Loucy (cell line): ENCODE measurements around the gene SIGLEC12.

Experiments
- H2AFZ ChIP-seq: fragments of 200-600 bp; sonication (generic); 2 replicates; pipeline ENCODE4 v1.6.0; 2016; ENCODE audit warnings: antibody characterized with exemption, mild to moderate bottlenecking, low read length, moderate library complexity
- H3F3A ChIP-seq: fragments of 200-600 bp; 2 replicates; pipeline ENCODE4 v1.6.0; 2016; ENCODE audit warnings: antibody characterized with exemption, low read depth, mild to moderate bottlenecking
- H3K27me3 ChIP-seq: fragments of 200-600 bp; sonication (generic); 2 replicates; pipeline ENCODE4 v1.6.1; 2014; ENCODE audit warnings: low read length, mild to moderate bottlenecking; ENCODE audit not compliant: insufficient read depth, poor library complexity, severe bottlenecking
- H3K36me3 ChIP-seq: fragments of 200-600 bp; sonication (generic); 2 replicates; pipeline ENCODE4 v1.6.1; 2016; ENCODE audit warnings: low read length; ENCODE audit not compliant: insufficient read depth
- H3K4me1 ChIP-seq: fragments of 200-600 bp; sonication (generic); 2 replicates; pipeline ENCODE4 v1.5.1; 2014; ENCODE audit warnings: low read length, mild to moderate bottlenecking; ENCODE audit not compliant: insufficient read depth, poor library complexity, severe bottlenecking
- H3K4me2 ChIP-seq: fragments of 200-600 bp; sonication (generic); 2 replicates; pipeline ENCODE4 v1.6.0; 2014; ENCODE audit warnings: antibody characterized with exemption, low read length, low read depth, mild to moderate bottlenecking; ENCODE audit not compliant: poor library complexity, severe bottlenecking
- H3K4me3 ChIP-seq: fragments of 200-600 bp; sonication (generic); 2 replicates; pipeline ENCODE4 v1.5.1; 2014; ENCODE audit warnings: low read length, mild to moderate bottlenecking, mixed read lengths; ENCODE audit not compliant: poor library complexity, severe bottlenecking
- H3K79me2 ChIP-seq: fragments of 200-600 bp; sonication (generic); 2 replicates; pipeline ENCODE4 v1.6.1; 2014; ENCODE audit warnings: low read length; ENCODE audit not compliant: insufficient read depth
- H3K9ac ChIP-seq: fragments of 200-600 bp; sonication (generic); 2 replicates; pipeline ENCODE4 v1.6.0; 2014; ENCODE audit warnings: mild to moderate bottlenecking, low read depth, low read length, moderate library complexity; ENCODE audit not compliant: poor library complexity, severe bottlenecking
- H3K9me2 ChIP-seq: fragments of 200-600 bp; sonication (generic); replicated peaks from 2 replicates; pipeline ENCODE4 v1.6.1; 2016; ENCODE audit warnings: low read depth, low read length, mixed read lengths
- H3K9me3 ChIP-seq: fragments of 200-600 bp; sonication (generic); 2 replicates; pipeline ENCODE4 v1.6.1; 2014; ENCODE audit warnings: mild to moderate bottlenecking, antibody characterized with exemption, low read length, low read depth; ENCODE audit not compliant: insufficient read depth
- H4K20me1 ChIP-seq: fragments of 200-600 bp; sonication (generic); 2 replicates; pipeline ENCODE4 v1.6.0; 2014; ENCODE audit warnings: antibody characterized with exemption, low read length, mild to moderate bottlenecking; ENCODE audit not compliant: insufficient read depth, poor library complexity, severe bottlenecking
- EZH2phosphoT487 ChIP-seq: fragments of 200-600 bp; IDR thresholded peaks from 2 replicates; pipeline ENCODE4 v1.6.1; 2018; ENCODE audit warnings: antibody characterized with exemption, mild to moderate bottlenecking, moderate library complexity, borderline replicate concordance
- TF ChIP-seq, protein P1 (sequence below): fragments of 200-600 bp; sonication (generic); conservative IDR thresholded peaks from 2 replicates; pipeline ENCODE4 v1.5.1; 2014; ENCODE audit warnings: mild to moderate bottlenecking, antibody characterized with exemption, low read length

Gene SIGLEC12

DNA sequence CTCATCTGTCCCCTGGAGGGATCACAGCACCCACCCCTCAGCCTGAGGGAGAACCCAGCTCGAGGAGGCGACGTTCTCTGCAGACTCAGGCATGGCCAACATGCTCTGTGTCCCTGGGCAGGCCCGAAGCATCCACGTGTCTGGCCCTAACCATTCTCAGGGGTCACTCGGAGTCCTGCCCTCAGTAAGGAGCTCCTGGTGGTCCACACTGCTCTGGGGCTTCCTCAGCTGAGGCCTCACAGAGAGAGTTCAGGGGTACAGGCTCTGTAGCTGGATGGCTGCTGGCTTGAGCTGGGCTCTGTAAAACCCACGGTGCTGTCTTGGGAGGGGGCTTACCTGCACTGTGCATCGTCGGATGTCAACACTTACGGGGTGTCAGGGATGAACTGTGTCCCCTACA is 38.9 kb downstream of the SIGLEC12 start:
- Histone ChIP-seq H3K4me1 (peaks cover 56% of the 10 kb centered on the region), H3K4me3 (no peak overlapping the region), H3K27me3 (no peaks in the 10 kb centered on the region)

DNA sequence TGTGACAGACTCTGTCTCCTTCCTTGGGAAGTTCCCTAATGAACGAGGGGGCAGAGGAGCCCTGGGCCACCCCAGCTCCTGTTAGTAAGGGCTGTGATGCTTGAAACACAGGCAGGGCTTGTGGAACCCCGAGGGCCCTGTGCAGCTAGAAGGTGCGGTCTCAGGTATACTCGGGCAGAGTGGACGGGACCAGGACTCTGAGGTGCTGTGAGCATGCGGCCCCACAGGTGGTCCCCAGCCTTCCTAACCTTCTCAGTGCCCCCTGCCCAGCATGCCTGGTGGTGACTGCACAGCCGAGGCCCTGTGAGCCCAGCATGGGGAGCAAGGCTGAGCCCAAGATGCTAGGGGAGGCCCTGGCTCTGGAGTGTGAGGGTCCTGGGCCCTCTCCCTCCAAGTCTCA is 39.3 kb downstream of the SIGLEC12 start:
- Histone ChIP-seq H2AFZ (no peak overlapping the region), H4K20me1 (no peaks in the 10 kb centered on the region), H3K9me2 (no peaks in the 10 kb centered on the region), H3K79me2 (peaks cover 15% of the 10 kb centered on the region; the same call in 1 of the 2 replicates), H3K9ac (peak overlapping the region; percentile 82), H3K36me3 (no peaks in the 10 kb centered on the region), H3K4me2 (peak overlapping the region; percentile 95), H3F3A (peaks cover 4% of the 10 kb centered on the region; the same call in 1 of the 2 replicates), H3K9me3 (no peaks in the 10 kb centered on the region), H3K27me3 (no peaks in the 10 kb centered on the region), H3K4me3 (peak overlapping the region; percentile 56), H3K4me1 (peaks cover 52% of the 10 kb centered on the region)
- TF ChIP-seq EZH2phosphoT487, result no peak
- TF ChIP-seq, protein P1, sequence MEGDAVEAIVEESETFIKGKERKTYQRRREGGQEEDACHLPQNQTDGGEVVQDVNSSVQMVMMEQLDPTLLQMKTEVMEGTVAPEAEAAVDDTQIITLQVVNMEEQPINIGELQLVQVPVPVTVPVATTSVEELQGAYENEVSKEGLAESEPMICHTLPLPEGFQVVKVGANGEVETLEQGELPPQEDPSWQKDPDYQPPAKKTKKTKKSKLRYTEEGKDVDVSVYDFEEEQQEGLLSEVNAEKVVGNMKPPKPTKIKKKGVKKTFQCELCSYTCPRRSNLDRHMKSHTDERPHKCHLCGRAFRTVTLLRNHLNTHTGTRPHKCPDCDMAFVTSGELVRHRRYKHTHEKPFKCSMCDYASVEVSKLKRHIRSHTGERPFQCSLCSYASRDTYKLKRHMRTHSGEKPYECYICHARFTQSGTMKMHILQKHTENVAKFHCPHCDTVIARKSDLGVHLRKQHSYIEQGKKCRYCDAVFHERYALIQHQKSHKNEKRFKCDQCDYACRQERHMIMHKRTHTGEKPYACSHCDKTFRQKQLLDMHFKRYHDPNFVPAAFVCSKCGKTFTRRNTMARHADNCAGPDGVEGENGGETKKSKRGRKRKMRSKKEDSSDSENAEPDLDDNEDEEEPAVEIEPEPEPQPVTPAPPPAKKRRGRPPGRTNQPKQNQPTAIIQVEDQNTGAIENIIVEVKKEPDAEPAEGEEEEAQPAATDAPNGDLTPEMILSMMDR, result no peak

More for the DNA sequence above, 38.9 kb downstream of the SIGLEC12 start:
- peak overlapping the region; percentile 82 for H3K9ac ChIP-seq
- no peaks in the 10 kb centered on the region for H3K36me3 ChIP-seq
- H2AFZ ChIP-seq, result no peak overlapping the region
- H3F3A ChIP-seq, result peaks cover 9% of the 10 kb centered on the region; the same call in 1 of the 2 replicates
- H3K79me2 ChIP-seq, result peaks cover 15% of the 10 kb centered on the region; the same call in 1 of the 2 replicates
- TF ChIP-seq, protein P1, result no peak
- TF ChIP-seq EZH2phosphoT487, result no peak
- H3K9me3 ChIP-seq, result no peaks in the 10 kb centered on the region
- H3K4me2 ChIP-seq, result peak overlapping the region; percentile 95
- H3K9me2 ChIP-seq, result no peaks in the 10 kb centered on the region
- H4K20me1 ChIP-seq, result no peaks in the 10 kb centered on the region

DNA sequence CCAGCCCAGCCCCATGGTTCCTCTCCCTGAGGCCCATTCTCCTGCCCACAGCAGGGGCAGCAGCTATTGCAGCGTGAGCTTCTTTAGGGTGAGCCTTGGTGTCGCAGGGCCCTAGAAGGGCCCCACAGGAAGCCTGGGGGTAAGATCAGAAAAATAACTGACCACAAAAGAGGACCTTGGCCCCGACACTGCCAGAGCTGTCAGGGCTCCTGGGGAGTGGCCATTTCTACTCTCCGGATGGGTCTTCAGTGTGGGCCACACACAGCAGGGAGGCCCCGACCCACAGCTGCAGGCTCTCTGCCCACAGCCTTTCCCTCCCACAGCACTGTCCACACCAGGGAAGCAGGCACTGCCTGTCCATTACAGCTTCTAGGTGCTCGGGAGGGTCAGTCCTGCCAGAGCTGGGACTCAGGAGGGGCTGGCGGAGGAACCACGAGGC is 39.9 kb downstream of the SIGLEC12 start:
- H3K9me2 ChIP-seq, result no peaks in the 10 kb centered on the region
- H3K79me2 ChIP-seq, result peaks cover 15% of the 10 kb centered on the region; the same call in 1 of the 2 replicates
- H3K4me3 ChIP-seq, result peak overlapping the region; percentile 56
- H3K9ac ChIP-seq, result peak overlapping the region; percentile 82
- TF ChIP-seq, protein P1, result no peak
- TF ChIP-seq EZH2phosphoT487, result no peak
- peaks cover 47% of the 10 kb centered on the region for H3K4me1 ChIP-seq
- H3K4me2 ChIP-seq, result peak overlapping the region; percentile 95
- H3K27me3 ChIP-seq, result no peaks in the 10 kb centered on the region
- H4K20me1 ChIP-seq, result no peaks in the 10 kb centered on the region
- H2AFZ ChIP-seq, result no peak overlapping the region
- no peaks in the 10 kb centered on the region for H3K36me3 ChIP-seq
- no peaks in the 10 kb centered on the region for H3K9me3 ChIP-seq
- peaks cover 4% of the 10 kb centered on the region; the same call in 1 of the 2 replicates for H3F3A ChIP-seq
